H1 (cell line): ENCODE data around the gene TSKU.

Experiments
- BRCA1 ChIP-seq: IDR thresholded peaks from 2 replicates; pipeline ENCODE4 v1.6.1; 2012; ENCODE audit warnings: low read depth, low read length, improper control_type of control experiment
- CTCF ChIP-seq, 3 experiments: IDR thresholded peaks; 1 replicate in 2 of 3; 2 replicates in 1 of 3; pipeline versions ENCODE4 v1.5.1 to v1.6.1; 2011; ENCODE audit warnings: low read length in 3 of 3, mild to moderate bottlenecking in 3 of 3, inconsistent platforms in 2 of 3, low read depth in 1 of 3, moderate library complexity in 1 of 3; ENCODE audit not compliant: insufficient read depth in 1 of 3; ENCODE audit errors: control extremely low read depth in 1 of 3
- KDM1A ChIP-seq: fragments of 200-600, 300-600 bp; sonication (generic); IDR thresholded peaks from 2 replicates; pipeline ENCODE4 v1.7.1; 2016; ENCODE audit warnings: mild to moderate bottlenecking, low read length, borderline replicate concordance
- MAX ChIP-seq: IDR thresholded peaks from 2 replicates; pipeline ENCODE4 v1.6.1; 2012; ENCODE audit warnings: inconsistent platforms
- POLR2A ChIP-seq, 2 experiments: IDR thresholded peaks; 1 replicate in 1 of 2; 2 replicates in 1 of 2; pipeline ENCODE4 v1.6.1; 2011; ENCODE audit warnings: low read depth in 2 of 2, low read length in 2 of 2, mild to moderate bottlenecking in 2 of 2; ENCODE audit errors: control extremely low read depth in 1 of 2
- POLR2AphosphoS5 ChIP-seq: IDR thresholded peaks from 2 replicates; pipeline ENCODE4 v1.6.1; 2011; ENCODE audit warnings: low read depth, low read length
- POU5F1 ChIP-seq: IDR thresholded peaks from 2 replicates; pipeline ENCODE4 v1.6.1; 2011; ENCODE audit warnings: low read depth, mild to moderate bottlenecking, low read length, moderate library complexity

GRCh38 chr11:76768088-76768908, 14.9 kb upstream of the TSKU start:
- TF ChIP-seq CTCF (IDR thresholded peaks at IDR 0.05; ENCODE audit: control extremely low read depth in 1 of 3, insufficient read depth in 1 of 3, low read depth in 1 of 3, low read length in 3 of 3) (no peak), BRCA1 (no peak), MAX (no peak), KDM1A (no peak), POU5F1 (no peak), POLR2AphosphoS5 (no peak), POLR2A (IDR thresholded peaks at IDR 0.05; ENCODE audit: control extremely low read depth in 1 of 2, low read depth in 2 of 2, low read length in 2 of 2) (no peak)
